Measurements from ENCODE around the gene PHACTR3. TPM values are rescaled to one million over a fixed set of nuclear protein-coding genes. Genes with fewer than 3 reads are reported as not detected.

PHACTR3 gene
- total RNA-seq, 2 donors from 2014 or later = 0.13 TPM; not detected in 1

GRCh38 chr20:59657459-59658046, 53.2 kb downstream of the PHACTR3 start:
- H3K9me3 ChIP-seq (ENCODE audit: control insufficient read depth, low read length) = peaks cover 53% of the 10 kb centered on the region
- Mint-ChIP-seq H3K4me1 (no peaks in the 10 kb centered on the region), H3K36me3 (ENCODE audit: low read depth) (no peaks in the 10 kb centered on the region), H3K9me3 (peaks cover 41% of the 10 kb centered on the region), H3K27ac (no peak overlapping the region), H3K27me3 (ENCODE audit: insufficient read depth) (peaks cover 24% of the 10 kb centered on the region), H3K4me3 (no peak overlapping the region)
- no peak for DNase-seq
- H3K36me3 ChIP-seq (ENCODE audit: control insufficient read depth, insufficient read depth, low read length) = no peaks in the 10 kb centered on the region
- TF ChIP-seq CTCF (conservative IDR thresholded peaks at IDR 0.05) = no peak
- WGBS, 2 experiments (ENCODE audit: insufficient coverage in 1 of 2, insufficient read length in 1 of 2) = 0% methylated on average over 1 of the region's 1 CpG; no CpG with 5 or more reads in 1 of the 2 experiments
- H3K27ac ChIP-seq (ENCODE audit: low read depth, low read length) = no peak overlapping the region
- H3K4me3 ChIP-seq (ENCODE audit: low read length) = no peak overlapping the region
- no peaks in the 10 kb centered on the region for H3K27me3 ChIP-seq (ENCODE audit: control insufficient read depth, insufficient read depth, low read length, poor library complexity, severe bottlenecking)
- H3K4me1 ChIP-seq (ENCODE audit: control insufficient read depth, insufficient read depth, low read length) = no peaks in the 10 kb centered on the region
- no peak overlapping the region for H3K9ac ChIP-seq (ENCODE audit: extremely low read depth, low read length, poor library complexity, severe bottlenecking)

- Mint-ChIP-seq H3K4me1 (no peaks in the 10 kb centered on the region), H3K9me3 (peaks cover 36% of the 10 kb centered on the region), H3K4me3 (no peak overlapping the region), H3K27me3 (ENCODE audit: insufficient read depth) (peaks cover 35% of the 10 kb centered on the region), H3K36me3 (ENCODE audit: low read depth) (no peaks in the 10 kb centered on the region), H3K27ac (no peak overlapping the region)
- Histone ChIP-seq H3K27ac (ENCODE audit: low read depth, low read length) (no peak overlapping the region), H3K4me1 (ENCODE audit: control insufficient read depth, insufficient read depth, low read length) (no peaks in the 10 kb centered on the region), H3K9me3 (ENCODE audit: control insufficient read depth, low read length) (peaks cover 58% of the 10 kb centered on the region), H3K4me3 (ENCODE audit: low read length) (no peak overlapping the region), H3K27me3 (ENCODE audit: control insufficient read depth, insufficient read depth, low read length, poor library complexity, severe bottlenecking) (no peaks in the 10 kb centered on the region), H3K36me3 (ENCODE audit: control insufficient read depth, insufficient read depth, low read length) (no peaks in the 10 kb centered on the region), H3K9ac (ENCODE audit: extremely low read depth, low read length, poor library complexity, severe bottlenecking) (no peak overlapping the region)
- 89 to 100% methylated on average over 2 of the region's 2 CpGs for WGBS, 2 experiments (ENCODE audit: insufficient coverage in 1 of 2, insufficient read length in 1 of 2)
- no peak for DNase-seq
- no peak for TF ChIP-seq CTCF (conservative IDR thresholded peaks at IDR 0.05)
Observed at GRCh38 chr20:59660471-59660870, 56.1 kb downstream of the PHACTR3 start.

GRCh38 chr20:59661153-59661552, 56.8 kb downstream of the PHACTR3 start:
- no peak for TF ChIP-seq CTCF (conservative IDR thresholded peaks at IDR 0.05)
- no peak for DNase-seq
- no peaks in the 10 kb centered on the region for H3K36me3 Mint-ChIP-seq (ENCODE audit: low read depth)
- Histone ChIP-seq H3K36me3 (ENCODE audit: control insufficient read depth, insufficient read depth, low read length) (no peaks in the 10 kb centered on the region), H3K9ac (ENCODE audit: extremely low read depth, low read length, poor library complexity, severe bottlenecking) (no peak overlapping the region), H3K27ac (ENCODE audit: low read depth, low read length) (no peak overlapping the region), H3K9me3 (ENCODE audit: control insufficient read depth, low read length) (peaks cover 54% of the 10 kb centered on the region), H3K4me3 (ENCODE audit: low read length) (no peak overlapping the region), H3K27me3 (ENCODE audit: control insufficient read depth, insufficient read depth, low read length, poor library complexity, severe bottlenecking) (no peaks in the 10 kb centered on the region), H3K4me1 (ENCODE audit: control insufficient read depth, insufficient read depth, low read length) (no peaks in the 10 kb centered on the region)
- peaks cover 31% of the 10 kb centered on the region for H3K9me3 Mint-ChIP-seq
- 70 to 76% methylated on average over 6 to 8 of the region's 8 CpGs for WGBS, 2 experiments (ENCODE audit: insufficient coverage in 1 of 2, insufficient read length in 1 of 2)
- H3K27ac Mint-ChIP-seq = no peak overlapping the region
- no peak overlapping the region for H3K4me3 Mint-ChIP-seq
- H3K27me3 Mint-ChIP-seq (ENCODE audit: insufficient read depth) = peaks cover 37% of the 10 kb centered on the region
- H3K4me1 Mint-ChIP-seq = no peaks in the 10 kb centered on the region
